M059J (cell line): ENCODE results near the gene RASL11B. TPM values are rescaled to one million over a fixed set of nuclear protein-coding genes. Genes with fewer than 3 reads are reported as not detected.
"Not testable (repeated sequence)": the region's sequence is repeated elsewhere in the genome, so short reads cannot be mapped to it uniquely, and the experiment has no call there.

Experiments used
- DNase-seq: peaks from one replicate; pipeline ENCODE4 v3.0.0-alpha.2; 2012; ENCODE audit warnings: low read depth
- total RNA-seq: library from RNA; depleted of rRNA; stranded (reverse); fragments of >200 nt; shearing (Covaris generic); gene quantifications from 2 replicates; pipeline ENCODE4 v1.2.3, GENCODE V29; 2014; rRNA removed

Gene RASL11B, protein sequence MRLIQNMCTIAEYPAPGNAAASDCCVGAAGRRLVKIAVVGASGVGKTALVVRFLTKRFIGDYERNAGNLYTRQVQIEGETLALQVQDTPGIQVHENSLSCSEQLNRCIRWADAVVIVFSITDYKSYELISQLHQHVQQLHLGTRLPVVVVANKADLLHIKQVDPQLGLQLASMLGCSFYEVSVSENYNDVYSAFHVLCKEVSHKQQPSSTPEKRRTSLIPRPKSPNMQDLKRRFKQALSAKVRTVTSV
- total RNA-seq: 0.17 TPM in 1 of 2 replicates, not detected in the other

DNA sequence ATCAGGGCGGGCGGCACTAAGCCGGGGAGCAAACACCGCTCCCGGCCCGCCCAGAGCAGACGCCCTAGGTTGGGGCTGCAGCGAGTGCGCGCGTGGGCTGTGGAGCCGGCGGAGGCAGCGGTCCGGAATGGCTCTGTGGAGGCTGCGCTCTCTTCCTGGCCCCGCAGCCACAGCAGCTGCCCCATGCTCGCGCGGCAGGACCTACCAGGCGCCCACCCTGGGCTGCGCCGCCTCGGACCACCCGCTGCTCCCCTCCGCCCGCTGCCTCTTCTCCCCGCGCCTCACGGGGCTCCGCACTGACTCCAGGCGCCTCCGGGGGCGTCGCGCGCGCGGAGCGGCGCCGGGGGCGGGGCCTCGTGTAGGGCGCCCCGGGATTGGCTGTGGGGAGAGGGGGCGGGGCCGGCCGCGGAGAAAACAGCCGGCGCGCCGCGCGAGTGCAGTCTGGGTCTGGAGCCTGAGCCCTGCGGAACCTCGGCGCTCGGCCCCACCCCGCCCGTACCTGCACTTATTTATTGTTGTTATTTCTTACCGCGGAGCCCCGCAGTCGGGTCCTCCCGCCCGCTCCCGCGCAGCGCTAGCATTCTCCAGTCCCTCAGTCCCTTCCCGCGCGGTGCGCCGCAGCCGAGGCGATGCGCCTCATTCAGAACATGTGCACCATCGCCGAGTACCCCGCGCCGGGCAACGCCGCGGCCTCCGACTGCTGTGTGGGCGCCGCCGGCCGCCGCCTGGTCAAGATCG is at the start of gene RASL11B:
Gene RASL11B (plus strand): TSS at position 439 of the 738 bp plus-strand sequence. CDS start 191 bp downstream, at position 630.
- DNase-seq: peak; percentile 60

DNA sequence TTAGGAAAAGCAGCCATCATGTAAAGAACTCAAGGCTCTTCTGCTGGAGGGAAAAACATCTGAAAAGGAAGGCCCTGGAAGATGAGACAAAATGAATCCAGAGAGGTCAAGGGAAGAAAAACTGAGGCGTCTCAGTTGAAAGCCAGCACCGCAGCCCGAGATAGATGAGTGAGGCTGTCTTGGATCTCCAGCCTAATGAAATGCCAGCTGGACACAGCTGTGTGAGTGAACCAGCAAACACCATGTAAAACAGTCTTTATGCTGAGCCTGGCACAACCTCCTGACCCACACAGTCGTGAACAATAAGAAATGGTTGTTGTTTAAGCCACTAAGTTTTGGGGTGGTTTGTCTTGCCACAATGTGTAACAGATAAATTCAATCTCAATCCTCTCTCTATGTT is 48.6 kb upstream of the RASL11B start:
- no peak for DNase-seq

DNA sequence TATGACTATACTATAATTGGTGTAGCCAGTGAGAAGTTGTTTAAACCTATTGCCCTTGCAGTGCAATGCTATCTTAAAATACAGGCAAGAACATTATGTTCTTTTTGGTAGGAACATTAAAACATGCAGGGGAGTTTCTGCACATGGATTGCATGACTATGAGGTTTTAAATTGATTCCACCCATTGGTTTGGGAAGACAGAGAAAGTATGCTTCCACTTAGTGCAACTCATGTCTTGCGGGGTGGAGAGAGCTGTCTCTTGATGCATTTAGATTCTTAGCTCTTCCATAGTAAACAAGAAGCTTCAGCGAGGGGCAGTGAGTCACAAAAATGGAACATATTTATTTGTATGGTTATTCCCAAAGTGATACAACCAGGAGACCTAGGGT is 39.5 kb upstream of the RASL11B start:
- no peak for DNase-seq

DNA sequence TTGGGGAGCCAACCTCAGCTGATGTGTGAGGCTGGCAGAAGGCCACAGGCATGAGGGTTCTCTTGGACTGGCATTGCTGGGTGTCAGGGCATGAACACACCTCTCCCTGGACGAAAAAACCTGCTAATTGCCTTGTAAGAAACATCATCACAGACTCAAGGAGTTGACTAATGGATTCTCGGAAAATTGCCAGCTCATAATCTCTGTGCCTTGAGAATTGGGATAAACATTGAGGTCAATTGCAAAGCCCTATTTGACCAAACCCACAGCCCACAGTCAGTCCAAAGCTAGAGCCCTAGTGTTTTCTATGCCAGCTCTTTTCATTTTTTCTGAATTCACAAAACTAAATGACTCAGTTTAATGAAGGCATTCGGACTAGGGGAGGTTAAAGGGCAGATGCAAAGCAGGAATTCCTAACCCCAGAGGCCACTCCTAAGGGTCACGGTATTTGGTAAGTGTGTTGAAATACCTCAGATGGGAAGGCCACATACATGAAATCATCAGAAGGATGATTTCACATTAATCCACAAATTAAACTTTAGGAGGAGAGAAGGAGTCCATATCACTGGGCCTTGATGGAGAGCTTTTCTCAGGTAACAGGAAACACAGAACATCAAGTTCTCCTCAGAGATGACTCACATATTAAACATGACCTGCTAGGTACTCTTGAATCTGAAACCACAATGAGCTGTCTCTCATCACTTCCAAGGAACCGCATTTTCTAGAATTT is 39.0 kb upstream of the RASL11B start:
- DNase-seq: peak; percentile 96

DNA sequence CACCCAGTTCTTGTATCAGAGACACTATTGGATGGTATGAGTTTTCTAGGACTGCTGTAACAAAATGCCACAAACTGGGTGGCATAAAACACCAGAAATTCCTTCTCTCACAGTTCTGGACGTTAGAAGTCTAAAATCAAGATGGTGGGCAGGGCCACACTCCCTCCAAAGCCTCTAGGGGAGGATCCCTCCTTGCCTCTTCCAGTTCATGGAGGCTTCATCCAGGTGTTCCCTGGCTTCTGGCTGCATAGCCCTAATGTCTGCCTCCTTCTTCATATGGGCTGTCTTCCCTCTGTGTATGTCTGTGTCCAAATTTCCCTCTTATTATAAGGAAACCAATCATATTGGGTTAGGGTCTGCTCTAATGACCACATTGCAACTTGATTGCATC is 38.4 kb upstream of the RASL11B start:
- no peak for DNase-seq

DNA sequence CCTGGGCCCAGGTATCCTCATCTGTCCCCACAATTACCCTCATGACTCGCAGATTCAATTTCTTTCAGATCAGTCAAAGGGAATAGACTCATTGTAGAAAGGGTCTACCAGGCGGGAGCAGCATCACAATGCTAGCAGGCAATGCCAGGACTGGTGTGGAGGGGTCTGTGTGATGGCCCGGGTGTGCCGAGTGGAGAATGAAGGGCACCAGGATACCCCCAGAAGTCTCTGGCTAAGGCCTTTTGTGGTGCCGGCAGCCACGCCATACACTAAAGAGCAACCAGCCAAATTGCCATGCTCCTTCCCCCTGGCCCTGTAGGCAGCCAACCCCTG is 37.9 kb upstream of the RASL11B start:
- DNase-seq: no peak

DNA sequence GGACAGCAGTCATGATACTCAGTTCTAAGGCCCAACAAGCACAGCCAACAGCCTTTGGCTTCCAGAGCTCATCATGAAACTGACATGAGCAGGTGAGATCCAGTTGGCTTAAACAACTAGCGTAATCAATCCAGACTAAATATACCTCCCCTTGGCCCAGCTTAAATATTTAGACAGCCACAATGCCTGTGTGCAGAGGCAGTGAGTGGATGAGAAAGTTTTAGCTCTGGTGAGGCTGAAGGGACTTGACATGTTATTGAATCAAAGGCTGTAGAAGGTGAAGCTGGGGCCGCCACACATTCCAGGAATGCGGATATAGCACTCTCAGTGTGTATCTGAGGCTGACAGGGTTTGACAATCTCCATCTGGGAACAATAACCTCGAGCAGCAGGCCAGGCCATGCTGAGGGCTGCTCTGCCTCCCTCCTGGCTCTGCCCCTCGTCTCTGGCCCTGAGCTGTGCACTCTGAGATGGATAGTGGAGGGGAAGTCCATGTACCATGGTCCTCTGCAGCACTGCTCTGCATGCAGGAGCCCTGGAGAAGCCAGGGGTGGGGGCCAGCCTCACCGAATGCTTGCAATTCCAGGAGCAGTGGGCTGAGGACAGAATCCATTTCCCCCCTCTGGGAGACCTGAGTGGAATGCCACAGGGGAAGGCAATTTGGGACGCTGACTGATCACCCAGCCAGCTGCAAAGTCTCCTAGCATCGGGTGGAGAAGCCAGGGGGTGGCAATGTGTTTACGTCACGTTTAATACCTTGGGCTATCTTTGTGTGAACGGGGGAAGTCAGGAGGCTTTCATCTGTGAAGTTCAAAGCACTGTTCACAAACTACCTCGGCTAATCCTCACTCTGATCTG is 37.3 kb upstream of the RASL11B start:
- no peak for DNase-seq

DNA sequence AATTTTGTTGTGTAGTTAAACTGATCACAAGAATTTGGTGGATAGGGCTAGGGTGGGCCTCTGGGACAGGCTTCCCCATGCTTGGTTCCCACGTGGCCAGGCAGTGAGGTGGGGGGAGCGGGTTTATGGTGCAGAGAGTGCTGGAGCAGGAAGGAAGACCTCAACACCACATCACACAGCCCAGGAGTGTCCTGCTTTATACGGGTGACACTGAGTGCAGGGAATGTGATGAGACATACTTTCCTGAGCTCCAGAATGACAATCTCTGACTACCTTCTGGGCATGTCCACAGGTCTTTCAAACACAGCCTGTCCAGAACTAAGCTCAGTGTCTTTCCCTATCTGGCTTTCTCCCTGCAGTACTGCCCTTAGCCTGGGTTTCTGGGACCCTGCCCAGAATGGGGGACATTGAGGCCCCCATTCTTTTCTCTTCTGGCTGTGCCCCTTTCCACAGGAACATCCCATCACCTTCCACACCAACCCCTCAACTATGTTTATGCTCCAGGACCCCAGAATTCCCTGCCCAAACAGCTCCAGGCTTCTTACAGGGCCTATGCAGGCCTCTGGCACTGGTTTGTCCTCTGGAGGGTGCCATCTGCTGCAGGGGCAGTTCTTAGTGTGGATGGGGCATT is 36.5 kb upstream of the RASL11B start:
- DNase-seq: no peak

DNA sequence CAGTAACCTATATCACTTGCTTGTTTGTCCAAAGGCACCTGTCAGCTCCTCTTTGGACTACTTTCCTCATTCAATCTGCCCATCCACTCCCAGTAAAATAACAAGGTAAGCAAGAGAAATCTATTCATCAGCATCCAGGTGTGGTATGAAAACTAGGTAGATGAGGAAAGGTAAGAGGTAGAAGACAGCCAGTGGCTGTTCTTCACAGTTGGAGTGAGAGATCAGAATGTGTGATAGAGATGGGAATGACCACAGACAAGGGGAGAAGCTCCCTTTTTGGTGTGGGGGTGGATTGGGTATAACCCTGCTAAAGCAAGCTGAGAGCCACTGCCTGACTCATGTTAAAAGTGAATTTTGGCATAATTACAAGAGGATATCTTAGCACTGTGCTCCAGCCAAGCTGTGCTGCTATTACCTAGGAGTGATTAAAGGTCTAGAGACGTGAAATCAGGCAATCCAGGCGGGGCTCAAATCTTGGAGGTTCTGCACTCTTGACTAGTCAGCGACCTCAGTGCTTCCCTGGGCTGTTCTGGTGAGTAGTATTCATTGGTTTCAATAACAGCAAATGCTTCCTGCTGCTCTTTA is 28.1 kb upstream of the RASL11B start:
- DNase-seq: peak; percentile 41

DNA sequence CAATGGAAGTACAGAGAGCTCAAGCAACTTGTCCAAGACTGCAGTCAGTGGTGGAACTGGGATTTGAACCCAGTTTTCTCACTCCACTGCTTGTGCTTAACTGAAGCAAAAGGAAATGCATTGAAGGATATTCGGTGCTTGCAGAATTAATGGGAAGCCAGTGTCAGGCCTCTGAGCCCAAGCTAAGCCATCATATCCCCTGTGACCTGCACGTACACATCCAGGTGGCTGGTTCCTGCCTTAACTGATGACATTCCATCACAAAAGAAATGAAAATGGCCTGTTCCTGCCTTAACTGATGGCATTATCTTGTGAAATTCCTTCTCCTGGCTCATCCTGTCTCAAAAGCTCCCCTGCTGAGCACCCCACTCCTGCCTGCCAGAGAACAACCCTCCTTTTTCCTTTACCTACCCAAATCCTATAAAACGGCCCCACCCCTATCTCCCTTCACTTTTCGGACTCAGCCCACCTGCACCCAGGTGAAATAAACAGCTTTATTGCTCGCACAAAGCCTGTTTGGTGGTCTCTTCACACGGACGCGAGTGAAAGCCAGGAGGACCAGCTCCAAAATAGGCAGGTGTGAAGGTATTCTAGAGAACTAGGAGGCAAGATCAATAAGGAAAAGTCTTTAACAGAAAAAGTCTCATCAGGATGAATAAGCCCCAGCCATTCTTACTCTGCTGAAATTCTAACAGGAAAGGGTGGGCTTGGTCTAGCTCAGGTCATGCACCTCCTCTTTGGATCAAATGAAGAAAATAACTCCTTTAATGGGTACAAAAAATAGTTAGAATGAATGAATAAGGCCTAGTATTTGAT is 27.3 kb upstream of the RASL11B start:
- not testable (repeated sequence) for DNase-seq

DNA sequence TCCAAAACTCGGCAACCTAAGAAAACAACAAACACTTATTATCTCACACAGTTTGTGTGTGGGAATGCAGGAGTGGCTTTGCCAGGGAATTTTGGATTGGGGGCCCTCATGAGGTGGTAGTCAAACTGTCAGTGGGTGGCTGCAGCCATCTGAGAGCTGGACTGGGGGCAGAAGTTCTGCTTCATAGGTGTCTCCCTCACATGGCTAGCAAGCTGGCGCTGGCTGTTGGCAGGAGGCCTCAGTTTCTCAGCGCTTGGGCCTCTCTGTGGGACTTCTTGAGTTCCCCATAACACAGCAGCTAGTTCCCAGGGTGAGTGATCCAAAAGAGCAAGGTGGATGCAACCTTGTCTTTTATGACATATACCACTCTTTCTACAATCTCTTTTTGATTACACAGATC is 26.0 kb upstream of the RASL11B start:
- DNase-seq: no peak

DNA sequence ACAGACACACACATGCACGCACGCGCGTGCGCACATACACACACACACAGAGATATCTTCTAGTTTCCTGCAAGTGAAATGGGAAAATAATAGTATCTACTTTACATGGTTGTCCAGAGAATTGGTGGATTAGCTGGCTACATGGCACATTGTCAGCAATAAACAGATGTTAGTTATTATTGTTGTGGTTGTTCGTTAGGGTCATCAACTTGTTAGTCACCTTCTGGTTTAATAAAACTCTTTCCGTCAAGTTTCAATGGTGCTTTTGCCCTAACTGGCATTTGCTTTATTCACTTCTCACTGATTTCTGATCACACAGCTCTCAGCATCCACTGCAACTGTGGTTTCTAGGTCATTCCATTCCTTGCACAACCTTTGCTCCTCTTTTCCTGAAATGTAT is 25.4 kb upstream of the RASL11B start:
- peak; percentile 17 for DNase-seq

DNA sequence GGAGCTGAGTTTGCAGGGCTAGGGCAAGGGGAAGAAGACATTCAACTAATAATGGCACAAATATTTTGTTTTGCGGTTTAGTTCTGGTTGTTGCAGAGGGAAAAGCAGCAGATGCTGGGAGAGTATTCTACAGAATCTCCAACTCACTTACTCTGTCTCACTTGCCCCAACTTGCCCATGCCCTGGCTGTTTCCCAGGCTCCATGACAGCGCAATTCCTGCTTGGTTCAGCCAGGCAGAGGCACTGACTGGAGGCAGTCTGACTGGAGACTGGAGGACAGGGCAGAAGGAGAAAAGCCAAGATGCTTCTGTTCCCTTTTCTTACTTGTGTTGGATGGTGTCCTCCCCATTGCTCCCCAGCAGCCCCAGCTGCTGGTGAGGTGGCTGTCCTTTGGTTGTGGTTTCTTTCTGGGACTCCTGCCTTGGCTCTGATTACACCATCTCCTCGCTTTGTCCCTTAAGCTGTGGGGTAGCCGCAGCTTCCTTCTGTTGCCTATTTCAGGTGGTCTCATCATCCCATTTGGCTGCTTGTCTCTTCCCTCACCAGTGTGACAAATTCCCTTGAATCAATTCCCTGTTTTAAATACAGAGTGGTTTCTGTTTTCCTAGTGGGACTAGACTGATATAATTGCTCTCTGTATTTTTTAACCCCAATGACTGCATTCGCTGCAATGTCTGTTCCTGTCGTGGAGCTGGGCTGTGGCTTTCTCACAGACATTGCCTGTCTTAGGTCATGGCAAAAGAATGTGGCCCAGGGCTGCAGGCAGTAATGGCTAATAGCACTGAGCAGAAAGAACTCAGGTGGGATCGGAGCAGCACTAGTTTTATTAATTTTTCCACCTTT is 24.2 kb upstream of the RASL11B start:
- peak; percentile 88 for DNase-seq

DNA sequence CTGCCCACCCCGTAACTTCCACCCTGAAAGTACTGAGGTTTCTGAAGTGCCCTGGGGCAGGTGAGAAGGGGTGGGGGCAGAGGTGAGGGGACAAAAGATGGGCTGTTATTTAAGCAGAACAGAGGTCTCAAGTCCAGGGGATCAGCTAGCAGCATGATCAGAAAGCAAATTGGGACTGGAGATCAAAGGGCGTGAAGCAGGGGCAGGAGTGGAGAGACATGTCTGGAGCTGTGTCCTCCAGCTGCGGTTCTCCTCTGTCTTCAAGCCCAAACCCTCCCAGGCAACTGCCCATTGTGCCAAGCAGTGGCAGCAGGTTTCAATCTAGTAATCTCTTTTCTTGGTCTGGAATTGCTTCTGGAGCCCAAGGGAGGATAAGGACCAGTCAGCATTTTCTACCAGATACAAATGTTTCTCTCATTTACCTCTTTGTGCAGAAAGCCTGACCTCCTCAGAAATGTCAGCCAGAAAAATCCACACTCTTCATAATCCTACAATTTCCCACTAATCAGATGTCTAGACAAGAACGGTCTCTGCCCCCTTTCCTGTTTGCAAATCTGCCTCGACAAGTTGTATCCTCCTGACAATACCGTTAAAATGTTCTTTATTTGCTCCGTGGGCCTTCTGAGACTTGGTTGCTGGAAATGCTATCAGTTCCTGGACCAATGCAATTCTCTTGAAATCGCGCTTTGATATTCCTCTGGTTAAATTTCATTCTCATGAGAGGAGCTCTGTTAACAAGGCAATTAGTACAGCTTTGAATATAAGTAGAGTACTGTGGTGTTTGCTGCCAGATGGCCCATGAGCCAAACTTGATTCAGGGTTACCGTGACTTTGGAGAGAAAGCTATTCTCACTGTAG is 23.2 kb upstream of the RASL11B start:
- DNase-seq: no peak

DNA sequence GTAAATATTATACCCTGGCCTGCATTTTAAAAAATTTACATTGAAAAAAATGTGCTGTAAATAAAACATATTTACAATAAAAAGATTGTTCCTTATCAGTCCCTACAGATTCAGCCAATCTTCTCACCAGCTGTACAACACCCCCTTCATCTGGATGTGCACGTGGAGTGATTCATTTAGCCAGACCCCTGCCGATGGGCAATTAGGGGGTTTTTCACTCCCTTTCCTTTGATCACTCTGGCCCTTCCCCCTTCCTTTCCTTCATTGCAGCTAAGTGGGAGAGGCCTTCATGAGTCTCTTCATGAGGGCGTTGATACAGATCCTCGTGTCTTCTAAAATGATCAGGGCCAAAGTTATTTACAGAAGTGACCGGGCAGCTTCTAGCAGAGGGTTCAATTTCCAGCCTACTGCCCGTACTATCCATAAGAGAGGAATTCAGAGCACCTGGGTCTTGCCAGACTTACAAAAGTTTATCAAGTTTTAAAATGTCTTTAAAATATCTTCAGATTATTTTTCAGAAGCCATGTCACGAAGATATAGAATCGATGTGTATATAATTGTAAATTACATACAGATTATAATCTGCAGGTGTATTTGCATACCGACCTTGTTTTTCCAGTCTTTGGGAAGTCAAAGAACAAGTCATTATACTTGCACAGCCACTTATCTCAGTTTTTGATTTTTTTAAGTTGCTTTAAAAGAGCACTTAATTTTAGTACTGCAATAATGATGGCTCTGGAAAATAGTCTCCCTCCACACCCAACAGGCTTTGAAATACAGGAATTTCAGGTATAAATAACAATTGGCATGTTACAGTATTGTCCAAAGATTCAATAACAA is 21.4 kb upstream of the RASL11B start:
- no peak for DNase-seq

DNA sequence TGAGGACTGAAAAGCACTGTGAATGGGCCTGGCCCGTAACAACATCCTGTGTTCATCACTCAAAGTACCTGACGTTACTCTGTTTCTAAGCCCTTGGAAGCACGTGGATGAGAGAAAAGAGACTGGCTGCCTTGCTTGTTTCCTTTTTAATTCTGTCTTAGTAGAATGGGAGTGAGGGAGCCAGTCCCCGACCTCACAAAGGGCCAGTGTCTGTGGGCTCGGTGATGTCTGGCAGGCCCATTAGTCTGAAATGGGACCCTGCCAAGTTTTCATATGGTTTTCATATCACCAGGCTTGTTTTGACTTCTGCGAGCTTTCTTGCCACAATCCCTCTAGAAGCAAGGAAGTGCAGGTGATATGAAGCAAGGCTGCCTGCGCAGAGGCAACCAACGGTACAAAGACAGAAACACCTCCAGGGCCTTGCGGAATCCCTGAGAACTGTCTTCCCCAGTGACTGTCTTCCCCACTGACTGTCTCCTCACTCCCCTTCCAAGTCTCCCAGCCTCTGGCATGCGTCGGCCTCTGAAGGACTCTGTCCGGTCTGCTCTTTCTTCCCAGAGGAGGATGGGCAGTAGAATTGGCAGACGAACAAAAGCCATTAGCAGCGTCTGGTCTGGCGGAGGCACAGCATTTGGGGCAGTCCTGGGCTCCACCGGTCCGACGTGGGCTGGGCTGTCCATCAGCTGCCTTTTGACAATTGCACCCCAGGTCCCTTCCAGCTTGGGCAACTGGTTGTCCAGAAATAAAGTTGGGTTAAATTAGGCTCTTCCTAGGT is 20.2 kb upstream of the RASL11B start:
- no peak for DNase-seq

DNA sequence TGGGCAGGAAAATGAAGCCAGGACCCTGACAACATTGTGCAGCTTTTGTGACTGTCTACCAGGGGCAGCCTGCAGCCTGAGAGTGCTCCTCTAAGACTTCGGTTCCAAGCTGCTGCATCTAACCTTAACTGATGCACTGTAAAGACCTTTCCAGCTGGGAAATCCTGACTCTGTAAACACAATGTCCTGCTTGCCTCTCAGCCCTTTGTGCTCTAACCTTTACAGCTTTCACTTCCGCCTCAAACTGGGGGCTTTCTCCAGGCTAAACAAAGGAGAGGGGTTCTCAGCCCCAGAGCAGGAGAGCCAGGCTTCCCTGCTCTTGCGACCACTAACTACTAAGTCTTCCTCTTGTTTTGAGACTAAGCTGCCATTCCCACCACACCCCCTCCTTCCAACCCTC is 19.3 kb upstream of the RASL11B start:
- no peak for DNase-seq
